AG04449 (cell line): ENCODE results near the gene COL13A1.

Source experiments
- CTCF ChIA-PET: fragments of 350-600 bp; formaldehyde crosslinking; extraction: SDS; loops from one replicate; lab custom pipeline; 2021; ENCODE audit warnings: antibody characterized with exemption; lab: Yijun Ruan, JAX
- POLR2A ChIA-PET: fragments of 400-600, 350-600 bp; formaldehyde crosslinking; extraction: SDS; loops from one replicate; lab custom pipeline; 2020; ENCODE audit warnings: antibody characterized with exemption, inconsistent platforms; lab: Yijun Ruan, JAX
- DNase-seq: peaks from one replicate; pipeline ENCODE4 v3.0.0-alpha.2; 2010; ENCODE audit warnings: low read depth, low spot score
- H3K4me3 ChIP-seq: 2 replicates; pipeline ENCODE4 v1.5.1; 2011; ENCODE audit warnings: low read depth, mild to moderate bottlenecking, control low read depth, low read length
- TF ChIP-seq, protein P1 (sequence below): IDR thresholded peaks from one replicate; pipeline ENCODE4 v1.5.1; 2011; ENCODE audit warnings: mild to moderate bottlenecking, moderate library complexity, low read length, control low read depth, inconsistent platforms; ENCODE audit not compliant: insufficient read depth; ENCODE audit errors: missing control alignments

The COL13A1 gene

DNA sequence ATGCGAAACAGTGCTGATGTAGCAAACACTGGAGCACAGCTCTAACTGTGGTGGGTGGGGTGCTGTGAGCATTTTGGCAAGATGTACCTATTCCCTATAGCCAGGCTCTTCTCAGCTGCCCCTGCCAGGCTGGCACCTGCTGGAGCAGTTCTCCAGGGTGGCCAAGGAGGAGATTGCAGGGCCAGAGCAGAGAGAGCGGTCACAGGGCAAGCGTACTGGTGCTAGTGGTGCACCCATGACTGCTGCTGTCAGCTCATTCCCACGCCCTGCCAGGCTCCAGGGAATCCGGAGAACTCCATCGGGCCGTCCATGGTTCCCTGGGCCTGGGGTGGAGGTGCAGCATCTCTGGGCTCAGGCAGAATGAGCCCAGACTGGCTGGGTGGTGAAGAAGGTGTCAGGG lies 2.1 kb downstream of the COL13A1 start:
- peak overlapping the region; percentile 8; the same call in 1 of the 2 replicates for H3K4me3 ChIP-seq
- ChIA-PET CTCF (interaction anchor here (0.6 to 20.1 kb wide), 10 partner anchors 11 to 312 kb away, joined by 3 to 259 read pairs (median 3); no protein-coding TSS in a partner anchor), POLR2A (no interaction called here)
- TF ChIP-seq, protein P1, sequence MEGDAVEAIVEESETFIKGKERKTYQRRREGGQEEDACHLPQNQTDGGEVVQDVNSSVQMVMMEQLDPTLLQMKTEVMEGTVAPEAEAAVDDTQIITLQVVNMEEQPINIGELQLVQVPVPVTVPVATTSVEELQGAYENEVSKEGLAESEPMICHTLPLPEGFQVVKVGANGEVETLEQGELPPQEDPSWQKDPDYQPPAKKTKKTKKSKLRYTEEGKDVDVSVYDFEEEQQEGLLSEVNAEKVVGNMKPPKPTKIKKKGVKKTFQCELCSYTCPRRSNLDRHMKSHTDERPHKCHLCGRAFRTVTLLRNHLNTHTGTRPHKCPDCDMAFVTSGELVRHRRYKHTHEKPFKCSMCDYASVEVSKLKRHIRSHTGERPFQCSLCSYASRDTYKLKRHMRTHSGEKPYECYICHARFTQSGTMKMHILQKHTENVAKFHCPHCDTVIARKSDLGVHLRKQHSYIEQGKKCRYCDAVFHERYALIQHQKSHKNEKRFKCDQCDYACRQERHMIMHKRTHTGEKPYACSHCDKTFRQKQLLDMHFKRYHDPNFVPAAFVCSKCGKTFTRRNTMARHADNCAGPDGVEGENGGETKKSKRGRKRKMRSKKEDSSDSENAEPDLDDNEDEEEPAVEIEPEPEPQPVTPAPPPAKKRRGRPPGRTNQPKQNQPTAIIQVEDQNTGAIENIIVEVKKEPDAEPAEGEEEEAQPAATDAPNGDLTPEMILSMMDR: no peak
- DNase-seq: no peak

DNA sequence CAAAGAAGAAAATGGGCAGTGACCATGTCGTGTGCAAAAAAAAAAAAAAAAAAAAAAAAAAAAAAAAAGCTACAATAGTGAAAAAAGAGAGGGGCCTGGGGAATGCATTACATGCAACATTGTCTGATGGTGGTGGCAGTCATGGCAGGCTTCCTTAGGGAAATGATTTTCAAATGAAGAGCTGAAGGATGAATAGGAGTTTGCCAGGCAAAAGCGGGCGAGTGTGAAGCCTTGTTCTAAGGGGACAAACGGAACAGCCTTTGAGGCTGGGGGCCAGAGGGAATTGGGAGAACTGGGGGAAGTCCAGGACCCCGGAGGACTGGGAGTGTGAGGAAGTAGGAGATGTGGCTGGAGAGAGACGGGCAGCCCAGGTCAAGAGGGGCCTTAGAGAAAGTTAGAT lies 3.1 kb downstream of the COL13A1 start:
- TF ChIP-seq, protein P1: no peak
- H3K4me3 ChIP-seq: no peak overlapping the region
- no peak for DNase-seq
- ChIA-PET POLR2A (no interaction called here), CTCF (interaction anchor here (1.1 to 20.1 kb wide), 7 partner anchors 10 to 160 kb away, joined by 3 to 259 read pairs (median 6); no protein-coding TSS in a partner anchor)

DNA sequence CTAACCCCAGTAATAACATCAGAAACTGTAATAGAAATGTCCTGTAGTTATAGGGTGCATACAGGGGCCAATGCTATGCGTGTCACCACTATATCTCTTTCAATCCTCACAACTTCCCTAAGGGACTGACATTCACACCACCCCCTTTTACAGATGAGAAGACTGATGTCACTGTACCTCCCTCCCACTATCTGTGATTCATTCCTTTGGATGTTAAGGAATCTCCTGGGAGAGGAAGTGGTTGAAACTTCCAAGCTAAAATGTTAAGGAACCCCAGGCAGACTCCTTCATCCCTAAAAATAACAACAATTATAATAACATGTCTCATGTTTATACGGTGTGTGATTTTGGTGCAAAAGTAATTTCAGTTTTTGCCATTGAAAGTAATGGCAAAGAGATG lies 5.4 kb downstream of the COL13A1 start:
- TF ChIP-seq, protein P1: no peak
- DNase-seq: peak; percentile 45
- ChIA-PET CTCF (interaction anchor here (1.3 to 20.1 kb wide), 9 partner anchors 8 to 164 kb away, joined by 5 to 259 read pairs (median 6); partner anchors contain the start of gene COL13A1), POLR2A (no interaction called here)
- no peak overlapping the region for H3K4me3 ChIP-seq

DNA sequence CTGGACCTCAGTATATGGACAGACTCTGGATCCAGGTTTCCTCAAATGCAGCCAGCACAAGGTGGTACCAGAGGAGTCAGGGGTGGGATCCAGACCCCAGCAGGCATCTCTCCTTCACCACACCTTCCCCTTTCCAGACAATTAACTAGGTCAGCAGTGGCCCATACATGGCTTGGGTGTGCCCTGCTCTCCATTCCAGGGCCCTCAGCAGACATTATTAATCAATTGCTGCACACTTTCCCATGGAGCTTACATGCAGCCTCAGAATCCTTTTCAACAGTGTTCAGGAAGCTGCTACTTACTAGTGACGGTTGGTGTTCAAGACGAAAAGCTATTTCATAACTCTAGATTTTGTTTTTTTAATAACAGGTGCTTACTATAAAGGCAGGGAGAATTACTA lies 6.0 kb downstream of the COL13A1 start:
- no peak for DNase-seq
- CTCF ChIA-PET: interaction anchor here (1.3 to 20.1 kb wide), 8 partner anchors 8 to 165 kb away, joined by 5 to 259 read pairs (median 18); partner anchors contain the start of gene COL13A1
- POLR2A ChIA-PET: no interaction called here
- no peak overlapping the region for H3K4me3 ChIP-seq
- TF ChIP-seq, protein P1: no peak

DNA sequence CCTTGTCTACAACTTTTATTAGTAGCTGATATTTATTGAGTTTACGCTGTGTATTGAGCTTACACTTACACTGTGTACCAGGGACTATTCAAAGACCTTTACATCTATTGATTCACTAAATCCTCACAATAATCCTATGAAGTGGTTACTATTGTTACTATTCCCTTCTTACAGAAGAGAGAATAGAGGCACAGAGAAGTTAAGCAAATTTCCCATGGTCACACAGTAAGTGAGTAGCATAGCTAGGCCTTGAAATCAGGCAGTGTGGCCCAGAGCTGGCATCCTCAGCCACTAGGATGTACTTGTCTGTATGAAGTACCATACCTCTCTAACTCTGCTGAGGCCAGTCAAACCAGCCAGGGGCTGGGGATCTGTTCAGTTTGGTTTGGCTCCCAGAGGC lies 7.6 kb downstream of the COL13A1 start:
- no peak overlapping the region for H3K4me3 ChIP-seq
- TF ChIP-seq, protein P1: no peak
- ChIA-PET CTCF (interaction anchor here (9.9 to 20.1 kb wide), 3 partner anchors 10 to 105 kb away, joined by 69 to 259 read pairs (median 75); partner anchors contain the start of gene COL13A1), POLR2A (no interaction called here)
- no peak for DNase-seq

DNA sequence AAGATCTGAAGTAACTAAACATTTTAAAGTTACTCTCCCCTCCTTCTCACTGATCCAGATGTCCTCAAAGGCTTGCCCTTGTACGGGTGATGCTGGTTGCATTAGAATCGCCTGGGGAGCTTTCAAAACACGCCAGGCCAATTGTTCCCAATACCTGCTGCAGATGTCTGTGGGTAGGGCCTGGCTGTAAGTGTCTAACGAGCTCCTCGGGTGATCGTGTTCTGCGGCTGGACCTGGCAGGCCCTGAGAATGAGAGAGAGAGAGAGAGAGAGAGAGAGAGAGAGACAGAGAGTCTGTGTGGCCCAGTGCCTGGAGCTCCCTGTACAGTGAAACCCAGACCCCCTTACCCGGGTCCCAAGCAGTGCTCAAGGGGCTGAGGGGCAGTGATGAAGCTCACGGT lies 8.4 kb downstream of the COL13A1 start:
- CTCF ChIA-PET: interaction anchor here (9.9 to 20.1 kb wide), 3 partner anchors 11 to 104 kb away, joined by 69 to 259 read pairs (median 75); partner anchors contain the start of gene COL13A1
- DNase-seq: no peak
- POLR2A ChIA-PET: no interaction called here

More for the DNA sequence above, 8.4 kb downstream of the COL13A1 start:
- no peak overlapping the region for H3K4me3 ChIP-seq
- TF ChIP-seq, protein P1: no peak
